ENCODE measurements around the gene ZNF226.

- TF ChIP-seq EZH2 (IDR thresholded peaks at IDR 0.05) (no peak), POLR2AphosphoS5 (IDR thresholded peaks at IDR 0.05; ENCODE audit: borderline replicate concordance, low read depth, low read length) (no peak)
Measured at GRCh38 chr19:44156475-44156874, 8.4 kb upstream of the ZNF226 start.

Data from SK-N-MC (cell line).